Fibroblast of lung (primary cell): ENCODE measurements around the gene ELMO1. TPM values are rescaled to one million over a fixed set of nuclear protein-coding genes. Genes with fewer than 3 reads are reported as not detected.

Experiments
- DNase-seq, 2 donors: peaks; one replicate each; pipeline versions ENCODE4 v3.0.0 to v3.0.0-alpha.2; 2010; ENCODE audit warnings: low read depth in 2 of 2
- H2AFZ ChIP-seq: 2 replicates; pipeline ENCODE4 v1.5.1; 2012; ENCODE audit warnings: low read length, control low read depth, inconsistent platforms
- H3K27ac ChIP-seq: 2 replicates; pipeline ENCODE4 v1.5.1; 2011; ENCODE audit warnings: low read length, control low read depth; ENCODE audit not compliant: insufficient read depth
- H3K27me3 ChIP-seq: 2 replicates; pipeline ENCODE4 v1.5.1; 2011; ENCODE audit warnings: mild to moderate bottlenecking, low read length; ENCODE audit not compliant: control insufficient read depth, insufficient read depth
- H3K36me3 ChIP-seq: 2 replicates; pipeline ENCODE4 v1.5.1; 2011; ENCODE audit warnings: low read length; ENCODE audit not compliant: control insufficient read depth, insufficient read depth
- H3K4me1 ChIP-seq: 2 replicates; pipeline ENCODE4 v1.5.1; 2011; ENCODE audit warnings: low read length; ENCODE audit not compliant: control insufficient read depth, insufficient read depth; ENCODE audit errors: extremely low read depth
- H3K4me2 ChIP-seq: 2 replicates; pipeline ENCODE4 v1.5.1; 2011; ENCODE audit warnings: low read length, control low read depth; ENCODE audit not compliant: insufficient read depth; ENCODE audit errors: extremely low read depth
- H3K4me3 ChIP-seq, 4 experiments: fragments of 200-600 bp in 1 of 4; sonication (generic) in 1 of 4; replicated peaks in 1 of 4; 2 replicates each; pipeline ENCODE4 v1.5.1; 2011 to 2016; ENCODE audit warnings: low read length in 4 of 4, low read depth in 3 of 4, mild to moderate bottlenecking in 3 of 4, control low read depth in 2 of 4, inconsistent platforms in 1 of 4, mixed read lengths in 1 of 4; ENCODE audit not compliant: insufficient read depth in 1 of 4; ENCODE audit errors: control extremely low read depth in 1 of 4
- H3K79me2 ChIP-seq: 2 replicates; pipeline ENCODE4 v1.5.1; 2012; ENCODE audit warnings: mild to moderate bottlenecking, low read length, inconsistent platforms; ENCODE audit not compliant: control insufficient read depth, insufficient read depth
- H3K9ac ChIP-seq: 2 replicates; pipeline ENCODE4 v1.5.1; 2011; ENCODE audit warnings: mild to moderate bottlenecking, low read length, control low read depth; ENCODE audit not compliant: insufficient read depth
- H3K9me3 ChIP-seq: 2 replicates; pipeline ENCODE4 v1.5.1; 2012; ENCODE audit warnings: low read depth, low read length; ENCODE audit not compliant: control insufficient read depth, insufficient read depth
- H4K20me1 ChIP-seq: 2 replicates; pipeline ENCODE4 v1.5.1; 2011; ENCODE audit warnings: low read length; ENCODE audit not compliant: control insufficient read depth, insufficient read depth; ENCODE audit errors: extremely low read depth
- EZH2 ChIP-seq: IDR thresholded peaks from 2 replicates; pipeline ENCODE4 v1.5.1; 2012; ENCODE audit warnings: low read length, control low read depth, mild to moderate bottlenecking; ENCODE audit errors: missing control alignments
- polyA plus RNA-seq, 2 donors: library from polyadenylated mRNA; depleted of rRNA in 1 of 2; stranded (reverse) in 1 of 2; unstranded in 1 of 2; fragments of >200 nt; gene quantifications; 2 replicates each; pipeline ENCODE4 v1.2.1, GENCODE V29; 2011 to 2012; ENCODE audit warnings: missing spikeins in 1 of 2
- total RNA-seq: library from RNA; depleted of rRNA; stranded (reverse); fragments of >200 nt; gene quantifications from 2 replicates; pipeline ENCODE4 v1.2.1, GENCODE V29; 2014
- TF ChIP-seq, protein P1 (sequence below), 2 donors: IDR thresholded peaks in 1 of 2; conservative IDR thresholded peaks in 1 of 2; 1 replicate in 1 of 2; 2 replicates in 1 of 2; pipeline ENCODE4 v1.5.1; 2011 to 2012; ENCODE audit warnings: low read length in 2 of 2, control low read depth in 1 of 2, inconsistent platforms in 1 of 2, low read depth in 1 of 2, mild to moderate bottlenecking in 1 of 2

Gene ELMO1
- total and polyA plus RNA-seq, 2 donors (not counting 1 experiment from before 2014, with no cell fraction given) = 0.50 TPM; not detected in 1

- Histone ChIP-seq H3K9ac (no peak overlapping the region), H3K4me3 (no peak overlapping the region)
- no peak for DNase-seq
Observed at GRCh38 chr7:37009125-37009675, 439.5 kb downstream of the ELMO1 start.

GRCh38 chr7:37007691-37008090 lies 441.0 kb downstream of the ELMO1 start:
- no peak overlapping the region for H3K9ac ChIP-seq

More at GRCh38 chr7:37009125-37009675, 439.5 kb downstream of the ELMO1 start:
- no peak overlapping the region for H2AFZ ChIP-seq
- no peak overlapping the region for H3K4me2 ChIP-seq
- H3K4me1 ChIP-seq = no peaks in the 10 kb centered on the region
- TF ChIP-seq, protein P1, sequence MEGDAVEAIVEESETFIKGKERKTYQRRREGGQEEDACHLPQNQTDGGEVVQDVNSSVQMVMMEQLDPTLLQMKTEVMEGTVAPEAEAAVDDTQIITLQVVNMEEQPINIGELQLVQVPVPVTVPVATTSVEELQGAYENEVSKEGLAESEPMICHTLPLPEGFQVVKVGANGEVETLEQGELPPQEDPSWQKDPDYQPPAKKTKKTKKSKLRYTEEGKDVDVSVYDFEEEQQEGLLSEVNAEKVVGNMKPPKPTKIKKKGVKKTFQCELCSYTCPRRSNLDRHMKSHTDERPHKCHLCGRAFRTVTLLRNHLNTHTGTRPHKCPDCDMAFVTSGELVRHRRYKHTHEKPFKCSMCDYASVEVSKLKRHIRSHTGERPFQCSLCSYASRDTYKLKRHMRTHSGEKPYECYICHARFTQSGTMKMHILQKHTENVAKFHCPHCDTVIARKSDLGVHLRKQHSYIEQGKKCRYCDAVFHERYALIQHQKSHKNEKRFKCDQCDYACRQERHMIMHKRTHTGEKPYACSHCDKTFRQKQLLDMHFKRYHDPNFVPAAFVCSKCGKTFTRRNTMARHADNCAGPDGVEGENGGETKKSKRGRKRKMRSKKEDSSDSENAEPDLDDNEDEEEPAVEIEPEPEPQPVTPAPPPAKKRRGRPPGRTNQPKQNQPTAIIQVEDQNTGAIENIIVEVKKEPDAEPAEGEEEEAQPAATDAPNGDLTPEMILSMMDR (conservative IDR thresholded peaks at IDR 0.05 in 1 of 2, IDR thresholded peaks at IDR 0.05 in 1 of 2; ENCODE audit: low read depth in 1 of 2, low read length in 2 of 2) = no peak
- TF ChIP-seq EZH2 = no peak
- no peak overlapping the region for H3K27ac ChIP-seq
- H3K36me3 ChIP-seq = no peaks in the 10 kb centered on the region
- no peaks in the 10 kb centered on the region for H4K20me1 ChIP-seq
- no peaks in the 10 kb centered on the region for H3K27me3 ChIP-seq
- H3K79me2 ChIP-seq = no peaks in the 10 kb centered on the region
- no peaks in the 10 kb centered on the region for H3K9me3 ChIP-seq

GRCh38 chr7:37007268-37007667 lies 441.4 kb downstream of the ELMO1 start:
- H3K4me2 ChIP-seq = no peak overlapping the region
- no peak for DNase-seq

More at GRCh38 chr7:37007691-37008090, 441.0 kb downstream of the ELMO1 start:
- no peaks in the 10 kb centered on the region for H3K27me3 ChIP-seq
- H3K4me1 ChIP-seq = no peaks in the 10 kb centered on the region
- no peak overlapping the region for H3K4me2 ChIP-seq
- TF ChIP-seq, protein P1 (conservative IDR thresholded peaks at IDR 0.05 in 1 of 2, IDR thresholded peaks at IDR 0.05 in 1 of 2; ENCODE audit: low read depth in 1 of 2, low read length in 2 of 2) = no peak
- no peak for DNase-seq
- H3K9me3 ChIP-seq = no peaks in the 10 kb centered on the region
- no peaks in the 10 kb centered on the region for H3K36me3 ChIP-seq
- H3K79me2 ChIP-seq = no peaks in the 10 kb centered on the region
- H3K27ac ChIP-seq = no peak overlapping the region
- no peak overlapping the region for H2AFZ ChIP-seq
- no peak overlapping the region for H3K4me3 ChIP-seq
- no peaks in the 10 kb centered on the region for H4K20me1 ChIP-seq

More at GRCh38 chr7:37007268-37007667, 441.4 kb downstream of the ELMO1 start:
- Histone ChIP-seq H3K9ac (no peak overlapping the region), H3K79me2 (no peaks in the 10 kb centered on the region), H3K27ac (no peak overlapping the region), H3K4me1 (no peaks in the 10 kb centered on the region), H3K4me3 (no peak overlapping the region), H3K27me3 (no peaks in the 10 kb centered on the region), H2AFZ (no peak overlapping the region), H3K36me3 (no peaks in the 10 kb centered on the region), H3K9me3 (no peaks in the 10 kb centered on the region), H4K20me1 (no peaks in the 10 kb centered on the region)
- no peak for TF ChIP-seq EZH2
- TF ChIP-seq, protein P1 (conservative IDR thresholded peaks at IDR 0.05 in 1 of 2, IDR thresholded peaks at IDR 0.05 in 1 of 2; ENCODE audit: low read depth in 1 of 2, low read length in 2 of 2) = no peak
